Duodenal mucosa (tissue), 2 donors: ENCODE measurements around the gene NUDT3.
"Not testable (repeated sequence)": the region's sequence is repeated elsewhere in the genome, so short reads cannot be mapped to it uniquely, and the experiment has no call there.

ENCODE experiments used
- H3K27ac ChIP-seq: one replicate; pipeline ENCODE4 v1.7.0; 2013; ENCODE audit warnings: low read depth, low read length
- H3K27me3 ChIP-seq, 2 donors: one replicate each; pipeline ENCODE4 v1.7.0; 2013; ENCODE audit warnings: low read length in 2 of 2, control low read depth in 1 of 2; ENCODE audit not compliant: insufficient read depth in 2 of 2, control insufficient read depth in 1 of 2
- H3K36me3 ChIP-seq, 2 donors: one replicate each; pipeline ENCODE4 v1.7.0; 2013; ENCODE audit warnings: low read length in 2 of 2, control low read depth in 1 of 2; ENCODE audit not compliant: insufficient read depth in 2 of 2, control insufficient read depth in 1 of 2
- H3K4me1 ChIP-seq, 2 donors: one replicate each; pipeline ENCODE4 v1.7.0; 2013; ENCODE audit warnings: low read length in 2 of 2, control low read depth in 1 of 2; ENCODE audit not compliant: insufficient read depth in 2 of 2, control insufficient read depth in 1 of 2
- H3K4me3 ChIP-seq, 2 donors: one replicate each; pipeline ENCODE4 v1.7.0; 2013; ENCODE audit warnings: low read length in 2 of 2, low read depth in 1 of 2
- H3K9ac ChIP-seq, 2 donors: one replicate each; pipeline ENCODE4 v1.7.0; 2013; ENCODE audit warnings: low read length in 2 of 2, low read depth in 1 of 2
- H3K9me3 ChIP-seq, 2 donors: one replicate each; pipeline ENCODE4 v1.7.0; 2013; ENCODE audit warnings: low read length in 2 of 2, control low read depth in 1 of 2; ENCODE audit not compliant: control insufficient read depth in 1 of 2

The NUDT3 gene

DNA sequence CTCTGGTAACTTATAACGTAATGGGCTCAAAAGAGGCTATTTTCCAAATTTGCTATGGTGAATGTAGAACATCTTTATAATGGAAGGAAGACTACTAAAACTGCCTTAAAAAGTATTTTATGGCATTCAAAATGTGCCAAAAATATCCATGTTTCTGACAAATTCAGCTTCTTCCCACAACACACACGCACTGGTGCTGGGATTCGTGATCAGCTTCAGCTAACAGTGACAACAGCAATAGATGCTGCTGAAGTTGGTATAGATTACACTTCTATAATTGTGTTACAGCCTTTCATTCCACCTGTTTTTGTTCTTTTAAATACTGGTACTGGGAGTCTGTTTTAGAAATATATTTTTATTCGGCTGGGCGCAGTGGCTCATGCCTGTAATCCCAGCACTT, 19.0 kb downstream of the NUDT3 start:
- Histone ChIP-seq H3K4me3 (no peak overlapping the region), H3K9me3 (no peaks in the 10 kb centered on the region), H3K27ac (no peak overlapping the region), H3K27me3 (no peaks in the 10 kb centered on the region), H3K4me1 (no peaks in the 10 kb centered on the region), H3K9ac (no peak overlapping the region), H3K36me3 (no peaks in the 10 kb centered on the region)

DNA sequence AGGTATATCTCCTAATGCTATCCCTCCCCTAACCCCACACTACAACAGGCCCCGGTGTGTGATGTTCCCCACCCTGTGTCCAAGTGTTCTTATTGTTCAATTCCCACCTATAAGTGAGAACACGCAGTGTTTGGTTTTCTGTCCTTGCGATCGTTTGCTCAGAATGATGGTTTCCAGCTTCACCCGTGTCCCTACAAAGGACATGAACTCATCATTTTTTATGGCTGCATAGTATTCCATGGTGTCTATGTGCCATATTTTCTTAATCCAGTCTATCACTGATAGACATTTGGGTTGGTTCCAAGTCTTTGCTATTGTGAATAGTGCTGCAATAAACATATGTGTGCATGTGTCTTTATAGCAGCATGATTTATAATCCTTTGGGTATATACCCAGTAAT, 20.6 kb downstream of the NUDT3 start:
- H3K27ac ChIP-seq, H3K9me3 ChIP-seq, H3K36me3 ChIP-seq, H3K9ac ChIP-seq, H3K4me3 ChIP-seq, H3K4me1 ChIP-seq, H3K27me3 ChIP-seq: not testable (repeated sequence)

DNA sequence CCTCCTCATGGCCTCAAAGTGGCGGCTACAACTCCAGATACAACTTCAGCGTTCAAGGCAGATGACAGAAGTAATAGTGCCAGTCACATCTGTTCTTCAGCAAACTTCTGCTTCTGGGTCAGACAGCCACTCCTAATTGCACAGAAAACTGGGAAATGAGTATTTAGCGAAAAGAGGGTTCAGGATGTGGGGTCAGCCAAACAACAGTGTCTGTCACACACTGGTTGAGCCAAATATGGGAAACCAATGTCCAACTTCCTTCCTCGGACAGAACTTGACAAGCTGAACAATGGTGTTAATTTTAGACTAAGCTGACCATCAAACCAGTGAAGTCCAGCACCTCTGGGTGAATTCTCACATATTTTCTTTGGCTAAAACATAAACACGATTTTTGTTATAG, 22.1 kb downstream of the NUDT3 start:
- Histone ChIP-seq H3K4me1 (no peaks in the 10 kb centered on the region), H3K27ac (no peak overlapping the region), H3K36me3 (no peaks in the 10 kb centered on the region)

DNA sequence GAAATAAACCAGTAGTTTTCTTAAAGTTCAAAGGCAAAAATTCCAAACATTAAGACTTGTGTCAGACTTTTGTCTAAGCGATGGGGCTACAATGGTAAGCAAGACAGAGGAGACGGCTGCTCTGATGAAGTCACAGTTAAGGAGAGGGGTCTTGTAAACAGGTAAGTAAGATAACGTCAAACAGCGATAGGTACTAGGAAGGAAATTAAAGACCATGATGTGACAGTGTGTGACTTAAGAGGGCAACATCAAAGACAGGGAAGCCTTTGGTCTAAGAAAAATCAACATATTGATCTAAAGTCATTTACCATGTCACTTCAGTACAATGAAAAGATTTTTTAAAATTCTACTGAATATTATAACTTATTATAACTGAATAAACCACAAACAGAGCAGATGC, 23.1 kb downstream of the NUDT3 start:
- Histone ChIP-seq H3K4me1 (no peaks in the 10 kb centered on the region), H3K27ac (no peak overlapping the region), H3K27me3 (no peaks in the 10 kb centered on the region), H3K4me3 (no peak overlapping the region), H3K9ac (no peak overlapping the region), H3K36me3 (no peaks in the 10 kb centered on the region), H3K9me3 (no peaks in the 10 kb centered on the region)

More for the DNA sequence above, 22.1 kb downstream of the NUDT3 start:
- Histone ChIP-seq H3K4me3 (no peak overlapping the region), H3K27me3 (no peaks in the 10 kb centered on the region), H3K9ac (no peak overlapping the region), H3K9me3 (no peaks in the 10 kb centered on the region)

DNA sequence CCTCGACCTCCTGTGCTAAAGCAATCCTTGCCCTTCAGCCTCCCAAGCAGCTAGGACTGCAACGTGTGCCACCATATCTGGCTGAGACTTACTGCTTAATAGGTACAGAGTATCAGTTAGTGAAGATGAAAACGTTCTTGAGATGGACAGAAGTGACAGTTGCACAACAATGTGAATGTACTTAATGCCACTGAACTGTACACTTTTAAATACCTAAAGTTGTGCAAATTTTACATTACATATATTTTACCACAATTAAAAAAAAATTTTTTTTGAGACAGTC, 25.9 kb downstream of the NUDT3 start:
- Histone ChIP-seq H3K4me3 (no peak overlapping the region), H3K9me3 (no peaks in the 10 kb centered on the region), H3K27me3 (no peaks in the 10 kb centered on the region), H3K27ac (no peak overlapping the region), H3K36me3 (no peaks in the 10 kb centered on the region), H3K4me1 (peaks cover 0 to 4% of the 10 kb centered on the region in 2 donors), H3K9ac (no peak overlapping the region)

DNA sequence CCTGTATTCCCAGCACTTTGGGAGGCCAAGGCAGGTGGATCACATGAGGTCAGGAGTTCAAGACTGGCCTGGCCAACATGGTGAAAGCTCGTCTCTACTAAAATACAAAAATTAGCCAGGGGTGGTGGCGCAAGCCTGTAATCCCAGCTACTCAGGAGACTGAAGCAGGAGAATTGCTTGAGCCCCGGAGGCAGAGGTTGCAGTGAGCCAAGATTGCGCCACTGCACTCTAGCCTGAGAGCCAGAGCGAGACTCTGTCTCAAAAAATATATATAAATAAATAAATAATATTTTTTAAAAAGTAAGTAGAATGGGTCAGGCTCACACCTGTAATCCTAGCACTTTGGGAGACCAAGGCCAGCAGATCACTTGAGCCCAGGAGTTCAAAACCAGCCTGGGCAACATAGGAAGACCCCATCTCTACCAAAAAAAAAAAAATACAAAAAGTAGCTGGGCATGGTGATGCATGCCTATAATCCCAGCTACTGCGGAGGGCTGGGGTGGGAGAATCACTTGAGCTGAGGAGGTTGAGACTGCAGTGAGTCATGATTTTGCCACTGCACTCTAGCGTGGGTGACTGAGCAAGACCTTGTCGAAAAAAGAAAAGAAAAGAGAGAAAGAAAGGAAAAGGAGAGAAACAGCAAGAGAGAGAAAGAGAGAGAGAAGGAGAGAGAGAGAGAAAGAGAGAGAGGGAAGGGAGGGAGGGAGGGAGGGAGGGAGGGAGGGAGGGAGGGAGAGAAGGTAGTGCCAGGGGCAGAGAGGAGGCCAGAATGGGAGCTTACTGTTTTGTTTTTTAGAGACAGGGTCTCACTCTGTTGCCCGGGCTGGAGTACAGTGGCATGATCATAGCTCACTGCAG, 26.5 kb downstream of the NUDT3 start:
- not testable (repeated sequence) for H3K27ac ChIP-seq, H3K4me3 ChIP-seq, H3K36me3 ChIP-seq, H3K9me3 ChIP-seq, H3K27me3 ChIP-seq, H3K9ac ChIP-seq, H3K4me1 ChIP-seq

DNA sequence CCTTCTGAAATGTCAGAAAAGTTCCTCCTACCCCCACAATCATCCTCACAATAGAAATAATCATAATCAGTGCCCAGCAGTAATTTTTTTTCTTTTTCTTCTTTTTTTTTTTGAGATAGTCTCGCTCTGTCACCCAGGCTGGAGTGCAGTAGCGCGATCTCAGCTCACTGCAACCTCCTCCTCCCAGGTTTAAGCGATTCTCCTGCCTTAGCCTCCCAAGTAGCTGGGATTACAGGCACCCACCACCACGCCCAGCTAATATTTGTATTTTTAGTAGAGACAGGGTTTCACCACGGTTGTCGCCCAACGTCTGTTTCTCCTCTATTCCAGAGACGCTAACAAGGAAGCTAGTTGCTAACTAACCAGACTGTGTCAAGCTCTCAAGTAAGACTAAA, 28.8 kb downstream of the NUDT3 start:
- H3K4me1 ChIP-seq, H3K9me3 ChIP-seq, H3K9ac ChIP-seq, H3K27me3 ChIP-seq, H3K27ac ChIP-seq, H3K36me3 ChIP-seq, H3K4me3 ChIP-seq: not testable (repeated sequence)

DNA sequence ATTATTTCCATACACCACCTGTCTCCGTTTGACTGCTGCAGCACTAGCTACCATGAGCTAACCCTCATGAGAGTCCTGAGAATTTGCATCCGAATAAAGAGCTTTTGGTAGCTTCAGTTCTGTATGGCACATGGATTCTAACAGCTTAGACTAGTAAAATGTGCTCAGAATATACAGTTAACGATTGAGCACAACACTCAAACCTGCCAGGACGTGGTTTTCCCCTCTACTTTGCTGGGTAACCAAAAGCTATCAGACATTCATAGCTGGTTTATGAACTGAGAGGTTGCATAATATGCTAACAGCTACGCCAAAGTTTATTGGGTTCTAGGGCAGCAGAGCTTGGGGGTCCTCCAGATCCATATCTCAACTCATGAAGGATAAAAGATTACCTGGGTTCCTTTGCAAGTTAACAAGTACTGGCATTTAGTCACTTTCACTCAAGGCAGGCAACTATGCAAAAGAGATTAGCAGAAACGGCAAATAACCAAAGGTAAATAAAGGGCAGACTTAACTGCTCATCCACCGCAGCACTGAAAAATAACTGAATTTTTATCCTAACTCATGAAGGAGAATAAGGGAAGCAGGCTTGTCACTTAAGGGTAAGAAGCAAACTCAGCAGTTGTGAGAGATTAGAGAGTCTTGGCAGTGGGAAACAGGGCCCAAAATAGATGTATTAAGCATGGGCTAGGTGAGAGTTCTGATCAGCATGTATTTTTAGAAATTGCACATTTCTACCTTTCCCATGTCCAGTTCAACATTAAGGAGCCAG, 29.4 kb downstream of the NUDT3 start:
- Histone ChIP-seq H3K27ac (no peak overlapping the region), H3K27me3 (no peaks in the 10 kb centered on the region), H3K9ac (no peak overlapping the region), H3K9me3 (no peaks in the 10 kb centered on the region), H3K36me3 (no peaks in the 10 kb centered on the region), H3K4me3 (no peak overlapping the region), H3K4me1 (peaks cover 0 to 4% of the 10 kb centered on the region in 2 donors)

DNA sequence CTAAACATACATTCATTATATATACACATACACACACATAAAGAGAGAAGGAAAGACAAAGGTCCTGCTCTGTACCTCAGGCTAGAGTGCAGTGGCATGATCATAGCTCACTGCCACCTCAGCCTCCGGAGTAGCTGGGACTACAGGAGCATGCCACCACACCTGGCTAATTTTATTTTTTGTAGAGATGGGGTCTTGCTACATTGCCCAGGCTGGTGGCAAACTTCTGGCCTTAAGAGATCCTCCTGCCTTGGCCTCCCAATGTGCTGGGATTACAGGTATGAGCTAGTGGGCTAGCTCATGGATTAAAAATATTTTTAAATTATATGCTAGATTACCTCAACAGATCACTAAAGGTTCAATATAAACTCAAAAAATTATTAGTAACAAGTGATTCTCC, 30.3 kb downstream of the NUDT3 start:
- H3K4me3 ChIP-seq, result no peak overlapping the region
- H3K9ac ChIP-seq, result no peak overlapping the region
- no peaks in the 10 kb centered on the region for H3K36me3 ChIP-seq
- H3K27ac ChIP-seq, result no peak overlapping the region
- peaks cover 0 to 4% of the 10 kb centered on the region in 2 donors for H3K4me1 ChIP-seq
- no peaks in the 10 kb centered on the region for H3K27me3 ChIP-seq
- no peaks in the 10 kb centered on the region for H3K9me3 ChIP-seq

DNA sequence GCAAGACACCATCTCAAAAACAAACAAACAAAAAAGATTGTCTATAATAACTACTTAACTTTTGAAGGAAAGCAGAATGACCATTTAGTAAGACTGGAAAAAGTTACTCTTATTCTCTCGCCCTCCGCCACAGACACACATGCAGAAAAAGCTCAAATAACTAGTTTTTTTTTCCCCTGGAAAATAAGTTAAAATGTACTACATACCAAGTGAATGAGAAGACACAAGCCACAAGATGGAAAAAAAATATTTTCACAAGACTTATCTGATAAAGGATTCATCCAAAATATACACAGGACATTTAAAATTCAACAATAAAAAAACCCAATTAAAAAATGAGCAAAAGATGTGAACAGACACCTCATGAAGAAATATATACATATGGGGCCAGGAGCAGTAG, 31.9 kb downstream of the NUDT3 start:
- H3K4me3 ChIP-seq, result no peak overlapping the region
- H3K9ac ChIP-seq, result no peak overlapping the region
- H3K27me3 ChIP-seq, result no peaks in the 10 kb centered on the region
- no peak overlapping the region for H3K27ac ChIP-seq
- H3K4me1 ChIP-seq, result peaks cover 0 to 4% of the 10 kb centered on the region in 2 donors
- H3K36me3 ChIP-seq, result no peaks in the 10 kb centered on the region
- no peaks in the 10 kb centered on the region for H3K9me3 ChIP-seq
